ENCODE data around the gene PPP1R13B. TPM values are rescaled to one million over a fixed set of nuclear protein-coding genes. Genes with fewer than 3 reads are reported as not detected.
"Not testable (repeated sequence)": the region's sequence is repeated elsewhere in the genome, so short reads cannot be mapped to it uniquely, and the experiment has no call there.

The PPP1R13B gene
- total RNA-seq, 1 experiment from 2014 or later = 10.3 TPM

DNA sequence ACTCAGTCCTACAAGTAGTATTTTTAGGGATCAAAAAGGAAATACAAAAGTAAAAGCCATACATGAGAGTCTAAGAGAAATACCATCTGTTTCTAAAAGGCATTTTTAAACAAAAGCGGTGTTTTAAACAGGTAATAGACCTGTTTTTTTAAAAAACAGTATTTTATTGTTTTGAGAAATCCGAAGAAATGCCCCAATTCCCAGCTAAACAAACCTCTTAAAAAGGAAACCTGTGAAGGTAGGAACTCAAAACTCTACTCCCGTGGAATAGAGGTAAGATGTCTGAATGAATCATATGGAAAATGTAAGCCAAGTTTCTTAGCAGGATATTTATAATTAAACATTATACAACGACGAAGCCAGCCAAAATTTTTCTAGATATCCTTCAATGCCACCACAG is 2.0 kb downstream of the PPP1R13B start:
- peaks cover 11% of the 10 kb centered on the region for H3K4me1 Mint-ChIP-seq
- H3K4me3 Mint-ChIP-seq = no peak overlapping the region
- ChIA-PET POLR2A (no interaction called here), CTCF (interaction anchor here (0.8 to 1.0 kb wide), 2 partner anchors 37 to 55 kb away, joined by 3 to 6 read pairs; no protein-coding TSS in a partner anchor)
- TF ChIP-seq FOXP1 (CRISPR knock-in tag; IDR thresholded peaks at IDR 0.05; ENCODE audit: borderline replicate concordance) (no peak), ZNF317 (CRISPR knock-in tag; IDR thresholded peaks at IDR 0.05; ENCODE audit: borderline replicate concordance, low read depth) (no peak), GTF2I (CRISPR knock-in tag; conservative IDR thresholded peaks at IDR 0.05) (no peak), ZNF121 (CRISPR knock-in tag; IDR thresholded peaks at IDR 0.05) (no peak)
- TF ChIP-seq, protein P1, sequence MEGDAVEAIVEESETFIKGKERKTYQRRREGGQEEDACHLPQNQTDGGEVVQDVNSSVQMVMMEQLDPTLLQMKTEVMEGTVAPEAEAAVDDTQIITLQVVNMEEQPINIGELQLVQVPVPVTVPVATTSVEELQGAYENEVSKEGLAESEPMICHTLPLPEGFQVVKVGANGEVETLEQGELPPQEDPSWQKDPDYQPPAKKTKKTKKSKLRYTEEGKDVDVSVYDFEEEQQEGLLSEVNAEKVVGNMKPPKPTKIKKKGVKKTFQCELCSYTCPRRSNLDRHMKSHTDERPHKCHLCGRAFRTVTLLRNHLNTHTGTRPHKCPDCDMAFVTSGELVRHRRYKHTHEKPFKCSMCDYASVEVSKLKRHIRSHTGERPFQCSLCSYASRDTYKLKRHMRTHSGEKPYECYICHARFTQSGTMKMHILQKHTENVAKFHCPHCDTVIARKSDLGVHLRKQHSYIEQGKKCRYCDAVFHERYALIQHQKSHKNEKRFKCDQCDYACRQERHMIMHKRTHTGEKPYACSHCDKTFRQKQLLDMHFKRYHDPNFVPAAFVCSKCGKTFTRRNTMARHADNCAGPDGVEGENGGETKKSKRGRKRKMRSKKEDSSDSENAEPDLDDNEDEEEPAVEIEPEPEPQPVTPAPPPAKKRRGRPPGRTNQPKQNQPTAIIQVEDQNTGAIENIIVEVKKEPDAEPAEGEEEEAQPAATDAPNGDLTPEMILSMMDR (IDR thresholded peaks at IDR 0.05) = no peak
- TF ChIP-seq, protein P2, sequence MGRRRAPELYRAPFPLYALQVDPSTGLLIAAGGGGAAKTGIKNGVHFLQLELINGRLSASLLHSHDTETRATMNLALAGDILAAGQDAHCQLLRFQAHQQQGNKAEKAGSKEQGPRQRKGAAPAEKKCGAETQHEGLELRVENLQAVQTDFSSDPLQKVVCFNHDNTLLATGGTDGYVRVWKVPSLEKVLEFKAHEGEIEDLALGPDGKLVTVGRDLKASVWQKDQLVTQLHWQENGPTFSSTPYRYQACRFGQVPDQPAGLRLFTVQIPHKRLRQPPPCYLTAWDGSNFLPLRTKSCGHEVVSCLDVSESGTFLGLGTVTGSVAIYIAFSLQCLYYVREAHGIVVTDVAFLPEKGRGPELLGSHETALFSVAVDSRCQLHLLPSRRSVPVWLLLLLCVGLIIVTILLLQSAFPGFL (CRISPR knock-in tag; IDR thresholded peaks at IDR 0.05; ENCODE audit: borderline replicate concordance) = no peak
- TF ChIP-seq, protein P3, sequence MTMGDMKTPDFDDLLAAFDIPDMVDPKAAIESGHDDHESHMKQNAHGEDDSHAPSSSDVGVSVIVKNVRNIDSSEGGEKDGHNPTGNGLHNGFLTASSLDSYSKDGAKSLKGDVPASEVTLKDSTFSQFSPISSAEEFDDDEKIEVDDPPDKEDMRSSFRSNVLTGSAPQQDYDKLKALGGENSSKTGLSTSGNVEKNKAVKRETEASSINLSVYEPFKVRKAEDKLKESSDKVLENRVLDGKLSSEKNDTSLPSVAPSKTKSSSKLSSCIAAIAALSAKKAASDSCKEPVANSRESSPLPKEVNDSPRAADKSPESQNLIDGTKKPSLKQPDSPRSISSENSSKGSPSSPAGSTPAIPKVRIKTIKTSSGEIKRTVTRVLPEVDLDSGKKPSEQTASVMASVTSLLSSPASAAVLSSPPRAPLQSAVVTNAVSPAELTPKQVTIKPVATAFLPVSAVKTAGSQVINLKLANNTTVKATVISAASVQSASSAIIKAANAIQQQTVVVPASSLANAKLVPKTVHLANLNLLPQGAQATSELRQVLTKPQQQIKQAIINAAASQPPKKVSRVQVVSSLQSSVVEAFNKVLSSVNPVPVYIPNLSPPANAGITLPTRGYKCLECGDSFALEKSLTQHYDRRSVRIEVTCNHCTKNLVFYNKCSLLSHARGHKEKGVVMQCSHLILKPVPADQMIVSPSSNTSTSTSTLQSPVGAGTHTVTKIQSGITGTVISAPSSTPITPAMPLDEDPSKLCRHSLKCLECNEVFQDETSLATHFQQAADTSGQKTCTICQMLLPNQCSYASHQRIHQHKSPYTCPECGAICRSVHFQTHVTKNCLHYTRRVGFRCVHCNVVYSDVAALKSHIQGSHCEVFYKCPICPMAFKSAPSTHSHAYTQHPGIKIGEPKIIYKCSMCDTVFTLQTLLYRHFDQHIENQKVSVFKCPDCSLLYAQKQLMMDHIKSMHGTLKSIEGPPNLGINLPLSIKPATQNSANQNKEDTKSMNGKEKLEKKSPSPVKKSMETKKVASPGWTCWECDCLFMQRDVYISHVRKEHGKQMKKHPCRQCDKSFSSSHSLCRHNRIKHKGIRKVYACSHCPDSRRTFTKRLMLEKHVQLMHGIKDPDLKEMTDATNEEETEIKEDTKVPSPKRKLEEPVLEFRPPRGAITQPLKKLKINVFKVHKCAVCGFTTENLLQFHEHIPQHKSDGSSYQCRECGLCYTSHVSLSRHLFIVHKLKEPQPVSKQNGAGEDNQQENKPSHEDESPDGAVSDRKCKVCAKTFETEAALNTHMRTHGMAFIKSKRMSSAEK (CRISPR knock-in tag; IDR thresholded peaks at IDR 0.05; ENCODE audit: borderline replicate concordance) = no peak
- TF ChIP-seq, protein P4, sequence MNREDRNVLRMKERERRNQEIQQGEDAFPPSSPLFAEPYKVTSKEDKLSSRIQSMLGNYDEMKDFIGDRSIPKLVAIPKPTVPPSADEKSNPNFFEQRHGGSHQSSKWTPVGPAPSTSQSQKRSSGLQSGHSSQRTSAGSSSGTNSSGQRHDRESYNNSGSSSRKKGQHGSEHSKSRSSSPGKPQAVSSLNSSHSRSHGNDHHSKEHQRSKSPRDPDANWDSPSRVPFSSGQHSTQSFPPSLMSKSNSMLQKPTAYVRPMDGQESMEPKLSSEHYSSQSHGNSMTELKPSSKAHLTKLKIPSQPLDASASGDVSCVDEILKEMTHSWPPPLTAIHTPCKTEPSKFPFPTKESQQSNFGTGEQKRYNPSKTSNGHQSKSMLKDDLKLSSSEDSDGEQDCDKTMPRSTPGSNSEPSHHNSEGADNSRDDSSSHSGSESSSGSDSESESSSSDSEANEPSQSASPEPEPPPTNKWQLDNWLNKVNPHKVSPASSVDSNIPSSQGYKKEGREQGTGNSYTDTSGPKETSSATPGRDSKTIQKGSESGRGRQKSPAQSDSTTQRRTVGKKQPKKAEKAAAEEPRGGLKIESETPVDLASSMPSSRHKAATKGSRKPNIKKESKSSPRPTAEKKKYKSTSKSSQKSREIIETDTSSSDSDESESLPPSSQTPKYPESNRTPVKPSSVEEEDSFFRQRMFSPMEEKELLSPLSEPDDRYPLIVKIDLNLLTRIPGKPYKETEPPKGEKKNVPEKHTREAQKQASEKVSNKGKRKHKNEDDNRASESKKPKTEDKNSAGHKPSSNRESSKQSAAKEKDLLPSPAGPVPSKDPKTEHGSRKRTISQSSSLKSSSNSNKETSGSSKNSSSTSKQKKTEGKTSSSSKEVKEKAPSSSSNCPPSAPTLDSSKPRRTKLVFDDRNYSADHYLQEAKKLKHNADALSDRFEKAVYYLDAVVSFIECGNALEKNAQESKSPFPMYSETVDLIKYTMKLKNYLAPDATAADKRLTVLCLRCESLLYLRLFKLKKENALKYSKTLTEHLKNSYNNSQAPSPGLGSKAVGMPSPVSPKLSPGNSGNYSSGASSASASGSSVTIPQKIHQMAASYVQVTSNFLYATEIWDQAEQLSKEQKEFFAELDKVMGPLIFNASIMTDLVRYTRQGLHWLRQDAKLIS (CRISPR knock-in tag; IDR thresholded peaks at IDR 0.05; ENCODE audit: borderline replicate concordance) = no peak
- ATAC-seq = no peak
- DNase-seq (ENCODE audit: low spot score) = no peak
- no peaks in the 10 kb centered on the region for H3K9me3 Mint-ChIP-seq
- H3K27ac Mint-ChIP-seq = no peak overlapping the region
- no peaks in the 10 kb centered on the region for H3K36me3 Mint-ChIP-seq
- H3K27me3 Mint-ChIP-seq (ENCODE audit: low read depth) = peaks cover 46% of the 10 kb centered on the region

DNA sequence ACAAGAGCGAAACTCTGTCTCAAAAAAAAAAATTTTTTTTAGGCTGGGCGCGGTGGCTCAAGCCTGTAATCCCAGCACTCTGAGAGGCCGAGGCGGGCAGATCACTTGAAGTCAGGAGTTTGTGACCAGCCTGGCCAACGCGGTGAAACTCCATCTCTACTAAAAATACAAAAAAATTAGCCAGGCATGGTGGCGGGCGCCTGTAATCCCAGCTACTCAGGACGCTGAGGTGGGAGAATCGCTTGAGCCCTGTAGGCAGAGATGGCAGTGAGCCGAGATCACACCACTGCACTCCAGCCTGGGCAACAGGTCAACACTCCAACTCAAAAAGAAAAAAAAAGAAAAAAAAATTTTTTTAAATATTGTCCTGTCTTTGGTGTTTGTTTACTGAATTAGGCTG is 6.1 kb downstream of the PPP1R13B start:
- H3K27me3 Mint-ChIP-seq (ENCODE audit: low read depth) = peaks cover 26% of the 10 kb centered on the region
- not testable (repeated sequence) for DNase-seq (ENCODE audit: low spot score); ATAC-seq; H3K4me3 Mint-ChIP-seq; H3K9me3 Mint-ChIP-seq; H3K27ac Mint-ChIP-seq; H3K36me3 Mint-ChIP-seq
- CTCF ChIA-PET = interaction anchor here (1.1 to 1.9 kb wide), 2 partner anchors 47 to 60 kb away, joined by 3 to 5 read pairs; no protein-coding TSS in a partner anchor
- POLR2A ChIA-PET = interaction anchor here (1.0 kb wide), 1 partner anchor 23 kb away, joined by 3 read pairs; no protein-coding TSS in a partner anchor
- peaks cover 13% of the 10 kb centered on the region for H3K4me1 Mint-ChIP-seq

DNA sequence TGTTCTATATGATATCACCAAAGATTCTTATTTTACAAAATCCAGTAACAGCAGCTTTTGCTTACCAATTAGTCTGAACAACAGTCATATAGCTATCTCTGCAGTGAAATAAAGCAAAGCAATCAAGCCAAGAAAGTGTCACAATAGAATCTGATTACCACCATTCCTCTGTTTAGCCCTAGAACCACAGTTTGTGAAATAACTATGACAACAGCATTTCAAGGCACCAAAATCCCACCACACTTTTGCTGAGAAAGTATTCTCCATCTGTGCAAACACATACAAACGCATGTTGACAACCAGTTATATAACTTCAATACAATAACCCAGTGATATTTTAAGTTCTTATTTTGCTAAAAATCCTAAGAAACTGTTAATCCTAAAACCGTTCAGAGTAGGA is 7.4 kb downstream of the PPP1R13B start:
- CTCF ChIA-PET = interaction anchor here (1.9 kb wide), 1 partner anchor 61 kb away, joined by 5 read pairs; no protein-coding TSS in a partner anchor
- DNase-seq (ENCODE audit: low spot score) (no peak), ATAC-seq (no peak)
- H3K27me3 Mint-ChIP-seq (ENCODE audit: low read depth) = peaks cover 13% of the 10 kb centered on the region
- H3K4me3 Mint-ChIP-seq = no peak overlapping the region
- H3K4me1 Mint-ChIP-seq = peaks cover 7% of the 10 kb centered on the region
- H3K27ac Mint-ChIP-seq = no peak overlapping the region
- no peaks in the 10 kb centered on the region for H3K36me3 Mint-ChIP-seq
- POLR2A ChIA-PET = no interaction called here
- H3K9me3 Mint-ChIP-seq = no peaks in the 10 kb centered on the region
- no peak for TF ChIP-seq GTF2I (CRISPR knock-in tag; conservative IDR thresholded peaks at IDR 0.05)
- no peak for TF ChIP-seq ZNF416 (CRISPR knock-in tag; IDR thresholded peaks at IDR 0.05)
- TF ChIP-seq TEAD4 (CRISPR knock-in tag; IDR thresholded peaks at IDR 0.05) = no peak
- TF ChIP-seq ZBTB21 (CRISPR knock-in tag; IDR thresholded peaks at IDR 0.05; ENCODE audit: borderline replicate concordance) = no peak
- no peak for TF ChIP-seq TEAD1 (CRISPR knock-in tag; IDR thresholded peaks at IDR 0.05)
- TF ChIP-seq MYBL2 (CRISPR knock-in tag; IDR thresholded peaks at IDR 0.05) = no peak
- no peak for TF ChIP-seq JUN (CRISPR knock-in tag; IDR thresholded peaks at IDR 0.05)
- TF ChIP-seq SOX15 (CRISPR knock-in tag; IDR thresholded peaks at IDR 0.05) = no peak
- no peak for TF ChIP-seq EMX1 (CRISPR knock-in tag; IDR thresholded peaks at IDR 0.05)
- TF ChIP-seq NR3C1 (CRISPR knock-in tag; conservative IDR thresholded peaks at IDR 0.05; ENCODE audit: low read depth) = no peak
- TF ChIP-seq, protein P5, sequence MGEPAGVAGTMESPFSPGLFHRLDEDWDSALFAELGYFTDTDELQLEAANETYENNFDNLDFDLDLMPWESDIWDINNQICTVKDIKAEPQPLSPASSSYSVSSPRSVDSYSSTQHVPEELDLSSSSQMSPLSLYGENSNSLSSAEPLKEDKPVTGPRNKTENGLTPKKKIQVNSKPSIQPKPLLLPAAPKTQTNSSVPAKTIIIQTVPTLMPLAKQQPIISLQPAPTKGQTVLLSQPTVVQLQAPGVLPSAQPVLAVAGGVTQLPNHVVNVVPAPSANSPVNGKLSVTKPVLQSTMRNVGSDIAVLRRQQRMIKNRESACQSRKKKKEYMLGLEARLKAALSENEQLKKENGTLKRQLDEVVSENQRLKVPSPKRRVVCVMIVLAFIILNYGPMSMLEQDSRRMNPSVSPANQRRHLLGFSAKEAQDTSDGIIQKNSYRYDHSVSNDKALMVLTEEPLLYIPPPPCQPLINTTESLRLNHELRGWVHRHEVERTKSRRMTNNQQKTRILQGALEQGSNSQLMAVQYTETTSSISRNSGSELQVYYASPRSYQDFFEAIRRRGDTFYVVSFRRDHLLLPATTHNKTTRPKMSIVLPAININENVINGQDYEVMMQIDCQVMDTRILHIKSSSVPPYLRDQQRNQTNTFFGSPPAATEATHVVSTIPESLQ (CRISPR knock-in tag; IDR thresholded peaks at IDR 0.05) = no peak
- TF ChIP-seq ZNF263 (CRISPR knock-in tag; IDR thresholded peaks at IDR 0.05; ENCODE audit: low read depth) = no peak

Data from WTC11 (cell line).